ENCODE data around the gene PTRH1. TPM values are rescaled to one million over a fixed set of nuclear protein-coding genes. Genes with fewer than 3 reads are reported as not detected.
A peak's percentile ranks its signal among the peaks of the same experiment; 100 is the strongest.

PTRH1 gene
- total and polyA plus RNA-seq, 2 of the 4 experiments (the other 2 are of a cell fraction) = 5.4 to 14.8 TPM

GRCh38 chr9:127706836-127707241 is 8.6 kb downstream of the PTRH1 start, which contains the start of gene CFAP157:
Gene CFAP157 (plus strand): TSS chr9:127706988. CDS start chr9:127707032, 44 bp downstream.
- no peak within 1 kb of the TSS for H3K9ac ChIP-seq (ENCODE audit: low read depth, low read length)
- no peak within 1 kb of the TSS for H2AK9ac ChIP-seq (replicated peaks; ENCODE audit: low read depth, low read length, poor library complexity)
- dilution Hi-C loops (cut with HindIII; ENCODE audit: low sequenced_read_pairs, unreplicated experiment) (no loop called here), intact Hi-C loops (cut with micrococcal nuclease) (no loop called here), in situ Hi-C loops (cut with MboI; ENCODE audit: low sequenced_read_pairs) (no loop called here)
- H3K14ac ChIP-seq (replicated peaks; ENCODE audit: low read depth, low read length) = no peak within 1 kb of the TSS
- H3K79me1 ChIP-seq (ENCODE audit: low read depth in 1 of 2, low read length in 2 of 2) = no peaks in the 10 kb centered on the region
- no peaks in the 10 kb centered on the region for H3K36me3 ChIP-seq (ENCODE audit: control insufficient read depth, insufficient read depth, low read length)
- ChIA-PET CTCF (no interaction called here), POLR2A (ENCODE audit: unreplicated experiment) (no interaction called here)
- no peaks in the 10 kb centered on the region for H3K4me1 ChIP-seq (ENCODE audit: control insufficient read depth, insufficient read depth, low read length)
- no peak within 1 kb of the TSS for H4K5ac ChIP-seq (ENCODE audit: low read depth, low read length)
- WGBS, 2 experiments (ENCODE audit: extremely low coverage in 2 of 2, insufficient read length in 1 of 2) = 71% methylated on average over 8 of the region's 11 CpGs; no CpG with 5 or more reads in 1 of the 2 experiments
- no peak within 1 kb of the TSS for H2BK20ac ChIP-seq (ENCODE audit: low read depth, low read length)
- H2BK15ac ChIP-seq (ENCODE audit: low read depth, low read length) = no peak within 1 kb of the TSS
- no peak within 1 kb of the TSS for H2BK5ac ChIP-seq (ENCODE audit: low read depth, low read length, poor library complexity, severe bottlenecking)
- no peak within 1 kb of the TSS for H3K18ac ChIP-seq (ENCODE audit: low read depth, low read length)
- H3K9me3 ChIP-seq (ENCODE audit: control insufficient read depth, insufficient read depth, low read length) = no peaks in the 10 kb centered on the region
- TF ChIP-seq, protein P1, sequence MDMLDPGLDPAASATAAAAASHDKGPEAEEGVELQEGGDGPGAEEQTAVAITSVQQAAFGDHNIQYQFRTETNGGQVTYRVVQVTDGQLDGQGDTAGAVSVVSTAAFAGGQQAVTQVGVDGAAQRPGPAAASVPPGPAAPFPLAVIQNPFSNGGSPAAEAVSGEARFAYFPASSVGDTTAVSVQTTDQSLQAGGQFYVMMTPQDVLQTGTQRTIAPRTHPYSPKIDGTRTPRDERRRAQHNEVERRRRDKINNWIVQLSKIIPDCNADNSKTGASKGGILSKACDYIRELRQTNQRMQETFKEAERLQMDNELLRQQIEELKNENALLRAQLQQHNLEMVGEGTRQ (IDR thresholded peaks at IDR 0.05; ENCODE audit: low read depth, low read length) = no peak
- no peak for TF ChIP-seq POLR2A (IDR thresholded peaks at IDR 0.05; ENCODE audit: low read depth, low read length)
- TF ChIP-seq CEBPB (IDR thresholded peaks at IDR 0.05; ENCODE audit: low read depth, low read length) = no peak
- no peak within 1 kb of the TSS for H4K91ac ChIP-seq (ENCODE audit: insufficient read depth, low read depth, low read length)
- no peak within 1 kb of the TSS for H3K27ac ChIP-seq (ENCODE audit: insufficient read depth, low read length)
- ATAC-seq (ENCODE audit: low read depth) = peak; percentile 46; the same call in 1 of the 2 replicates
- H3K9me1 ChIP-seq (ENCODE audit: insufficient read depth, low read length) = no peaks in the 10 kb centered on the region
- no peak within 1 kb of the TSS for H3K23ac ChIP-seq (ENCODE audit: low read depth, low read length)
- no peak for DNase-seq
- no peak within 1 kb of the TSS for H3K4ac ChIP-seq (ENCODE audit: low read depth, low read length)
- no TSS peak for BruUV-seq (replicated peaks)
- H3K4me3 ChIP-seq (ENCODE audit: insufficient read depth, low read depth, low read length) = no peak within 1 kb of the TSS
- H2BK120ac ChIP-seq (ENCODE audit: low read depth, low read length) = no peak within 1 kb of the TSS
- H2AK5ac ChIP-seq (ENCODE audit: low read depth, low read length) = no peak within 1 kb of the TSS; the same call in 1 of the 2 replicates
- no peak within 1 kb of the TSS for H2AFZ ChIP-seq (replicated peaks; ENCODE audit: low read length, poor library complexity)
- no peak within 1 kb of the TSS for H4K8ac ChIP-seq (ENCODE audit: low read depth in 2 of 2, low read length in 2 of 2)
- no peak within 1 kb of the TSS for H3K56ac ChIP-seq (ENCODE audit: extremely low read depth, insufficient read depth, low read length)
- no peaks in the 10 kb centered on the region for H4K20me1 ChIP-seq (ENCODE audit: insufficient read depth, low read length)
- no peak within 1 kb of the TSS for H3K4me2 ChIP-seq (ENCODE audit: low read depth, low read length)
- no peaks in the 10 kb centered on the region; the same call in 1 of the 2 replicates for H3K27me3 ChIP-seq (ENCODE audit: control insufficient read depth, insufficient read depth, low read length)

Data from IMR-90 (cell line).